Muscle layer of duodenum (tissue), 2 donors: Measurements from ENCODE around the gene NEURL1.

Experiments used
- H3K27ac ChIP-seq: one replicate; pipeline ENCODE4 v1.7.0; 2013; ENCODE audit warnings: mild to moderate bottlenecking, low read length
- H3K27me3 ChIP-seq: one replicate; pipeline ENCODE4 v1.7.0; 2013; ENCODE audit warnings: low read depth, mild to moderate bottlenecking, control low read depth, low read length
- H3K36me3 ChIP-seq, 2 donors: one replicate each; pipeline ENCODE4 v1.7.0; 2013; ENCODE audit warnings: low read length in 2 of 2, control low read depth in 1 of 2, mild to moderate bottlenecking in 1 of 2; ENCODE audit not compliant: insufficient read depth in 2 of 2, control insufficient read depth in 1 of 2
- H3K4me1 ChIP-seq, 2 donors: one replicate each; pipeline ENCODE4 v1.7.0; 2013; ENCODE audit warnings: low read length in 2 of 2, mild to moderate bottlenecking in 2 of 2, control low read depth in 1 of 2, moderate library complexity in 1 of 2; ENCODE audit not compliant: insufficient read depth in 2 of 2, control insufficient read depth in 1 of 2
- H3K4me3 ChIP-seq, 2 donors: one replicate each; pipeline ENCODE4 v1.7.0; 2013; ENCODE audit warnings: low read length in 2 of 2, low read depth in 1 of 2, mild to moderate bottlenecking in 1 of 2
- H3K9me3 ChIP-seq, 2 donors: one replicate each; pipeline ENCODE4 v1.7.0; 2013; ENCODE audit warnings: low read length in 2 of 2, control low read depth in 1 of 2, mild to moderate bottlenecking in 1 of 2; ENCODE audit not compliant: control insufficient read depth in 1 of 2
- donor health status: healthy.

The NEURL1 gene

GRCh38 chr10:103574097-103575061 is 80.9 kb downstream of the NEURL1 start:
- no peak overlapping the region for H3K4me3 ChIP-seq
- H3K27me3 ChIP-seq = no peaks in the 10 kb centered on the region
- no peak overlapping the region for H3K27ac ChIP-seq

GRCh38 chr10:103575416-103576075 is 82.0 kb downstream of the NEURL1 start:
- H3K4me3 ChIP-seq = no peak overlapping the region
- no peaks in the 10 kb centered on the region for H3K9me3 ChIP-seq
- no peaks in the 10 kb centered on the region for H3K4me1 ChIP-seq
- no peaks in the 10 kb centered on the region for H3K36me3 ChIP-seq
- H3K27ac ChIP-seq = no peak overlapping the region
- H3K27me3 ChIP-seq = no peaks in the 10 kb centered on the region

More at GRCh38 chr10:103574097-103575061, 80.9 kb downstream of the NEURL1 start:
- H3K36me3 ChIP-seq = no peaks in the 10 kb centered on the region
- no peaks in the 10 kb centered on the region for H3K9me3 ChIP-seq
- no peaks in the 10 kb centered on the region for H3K4me1 ChIP-seq

- H3K27me3 ChIP-seq = no peaks in the 10 kb centered on the region
- H3K4me1 ChIP-seq = no peaks in the 10 kb centered on the region
Measured at GRCh38 chr10:103576076-103576471, 82.6 kb downstream of the NEURL1 start.

DNA sequence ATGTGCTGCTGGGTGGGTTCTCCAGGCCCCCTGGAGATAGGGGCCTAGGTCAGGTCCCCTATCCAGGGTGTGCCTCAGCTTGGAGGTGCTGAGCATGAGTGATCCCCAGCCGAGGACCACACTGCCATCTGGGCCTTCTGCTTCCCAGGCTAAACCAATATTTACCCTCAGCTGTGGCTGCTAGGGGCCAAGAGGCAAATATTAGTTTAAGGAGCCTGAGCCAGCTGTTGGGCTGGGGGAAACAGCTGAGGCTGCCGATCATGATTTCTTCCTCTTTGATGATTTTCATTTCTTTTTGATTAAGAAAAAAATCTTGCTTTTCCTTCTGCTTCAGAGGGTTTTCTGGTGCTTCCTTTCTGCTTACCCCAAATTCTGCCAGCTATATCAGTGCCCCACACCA is 83.4 kb downstream of the NEURL1 start:
- H3K27ac ChIP-seq = no peak overlapping the region
- H3K9me3 ChIP-seq = no peaks in the 10 kb centered on the region
- no peaks in the 10 kb centered on the region for H3K36me3 ChIP-seq
- no peak overlapping the region for H3K4me3 ChIP-seq
- no peaks in the 10 kb centered on the region for H3K27me3 ChIP-seq
- H3K4me1 ChIP-seq = no peaks in the 10 kb centered on the region

More at GRCh38 chr10:103576076-103576471, 82.6 kb downstream of the NEURL1 start:
- Histone ChIP-seq H3K27ac (no peak overlapping the region), H3K36me3 (no peaks in the 10 kb centered on the region), H3K4me3 (no peak overlapping the region), H3K9me3 (no peaks in the 10 kb centered on the region)

- Histone ChIP-seq H3K27ac (no peak overlapping the region), H3K36me3 (no peaks in the 10 kb centered on the region), H3K4me3 (no peak overlapping the region), H3K27me3 (no peaks in the 10 kb centered on the region), H3K4me1 (no peaks in the 10 kb centered on the region), H3K9me3 (no peaks in the 10 kb centered on the region)
Measured at GRCh38 chr10:103578782-103579382, 85.4 kb downstream of the NEURL1 start.

DNA sequence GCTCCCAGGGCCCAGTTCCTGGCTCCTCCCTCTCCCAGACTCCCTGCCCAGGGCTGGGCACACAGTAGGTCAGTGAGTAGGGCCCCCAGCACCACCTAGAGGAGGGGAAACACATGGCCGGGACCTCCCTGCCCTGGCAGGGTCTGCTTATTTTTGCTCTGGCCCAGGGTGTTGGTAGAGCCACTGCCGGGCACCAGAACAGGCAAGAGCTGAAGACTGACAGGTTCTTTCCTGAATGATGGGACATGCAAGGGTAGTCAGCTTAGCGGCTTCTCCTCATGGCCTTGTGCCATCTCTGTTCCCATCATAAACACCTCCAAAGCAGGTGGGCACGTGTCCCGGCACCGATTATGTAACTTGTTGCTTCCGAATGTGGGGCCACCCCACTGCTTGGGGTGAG is 86.5 kb downstream of the NEURL1 start:
- Histone ChIP-seq H3K27ac (no peak overlapping the region), H3K9me3 (no peaks in the 10 kb centered on the region), H3K4me3 (no peak overlapping the region), H3K36me3 (no peaks in the 10 kb centered on the region), H3K4me1 (no peaks in the 10 kb centered on the region), H3K27me3 (no peaks in the 10 kb centered on the region)

DNA sequence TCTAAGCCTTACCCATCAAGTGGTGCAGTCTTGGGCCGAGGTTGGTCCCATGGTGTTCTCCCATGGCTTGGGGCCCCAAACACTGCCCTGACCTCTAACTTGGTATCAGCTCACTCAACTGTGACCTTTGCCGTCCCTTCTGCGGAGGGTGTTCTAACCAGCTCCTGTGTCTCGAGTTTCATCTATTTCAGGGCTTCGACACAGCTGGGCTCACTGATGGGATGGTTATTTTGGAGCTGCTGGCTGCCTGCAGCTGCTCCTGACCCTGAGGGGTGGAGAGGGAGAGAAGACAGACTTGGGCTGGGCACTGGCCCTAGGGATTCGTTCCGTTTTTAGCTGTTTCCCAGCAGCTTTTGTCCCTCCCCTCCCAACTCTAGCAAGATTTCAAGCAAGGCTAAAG is 86.9 kb downstream of the NEURL1 start:
- H3K9me3 ChIP-seq = no peaks in the 10 kb centered on the region
- no peak overlapping the region for H3K27ac ChIP-seq
- H3K36me3 ChIP-seq = no peaks in the 10 kb centered on the region
- H3K4me1 ChIP-seq = no peaks in the 10 kb centered on the region
- no peaks in the 10 kb centered on the region for H3K27me3 ChIP-seq
- no peak overlapping the region for H3K4me3 ChIP-seq

- H3K4me1 ChIP-seq = no peaks in the 10 kb centered on the region
- H3K9me3 ChIP-seq = no peaks in the 10 kb centered on the region
- no peaks in the 10 kb centered on the region for H3K36me3 ChIP-seq
- no peaks in the 10 kb centered on the region for H3K27me3 ChIP-seq
- H3K27ac ChIP-seq = no peak overlapping the region
- H3K4me3 ChIP-seq = no peak overlapping the region
Measured at GRCh38 chr10:103581499-103581898, 88.0 kb downstream of the NEURL1 start.

GRCh38 chr10:103582331-103583123 is 89.0 kb downstream of the NEURL1 start:
- no peak overlapping the region for H3K27ac ChIP-seq
- H3K36me3 ChIP-seq = peaks cover 0 to 5% of the 10 kb centered on the region in 2 donors
- H3K4me3 ChIP-seq = no peak overlapping the region
- no peaks in the 10 kb centered on the region for H3K4me1 ChIP-seq
- peaks cover 0 to 3% of the 10 kb centered on the region in 2 donors for H3K9me3 ChIP-seq
- H3K27me3 ChIP-seq = no peaks in the 10 kb centered on the region

DNA sequence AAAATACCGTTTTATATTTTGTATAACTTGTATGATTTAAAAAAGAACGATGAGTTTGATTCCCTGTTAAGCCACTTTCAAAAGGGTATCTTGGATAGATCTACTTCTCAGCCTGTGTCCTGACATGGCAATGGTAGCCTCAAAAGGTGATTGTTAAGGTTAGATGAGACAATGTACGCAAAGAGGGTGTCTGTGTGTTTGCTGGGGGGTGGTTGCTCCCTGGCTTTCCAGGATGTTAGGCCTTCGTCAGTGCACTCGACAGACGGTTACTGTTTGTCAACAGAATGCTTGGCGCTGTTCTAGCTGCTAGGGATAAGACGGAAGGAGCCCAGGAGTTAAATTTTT is 90.3 kb downstream of the NEURL1 start:
- Histone ChIP-seq H3K4me1 (no peaks in the 10 kb centered on the region), H3K9me3 (peaks cover 0 to 3% of the 10 kb centered on the region in 2 donors), H3K36me3 (peaks cover 0 to 11% of the 10 kb centered on the region in 2 donors), H3K27ac (no peak overlapping the region), H3K27me3 (no peaks in the 10 kb centered on the region), H3K4me3 (peak overlapping the region in 1 of 2 donors; percentile 61)
